Uterus (tissue), 2 donors: Measurements from ENCODE around the gene GSK3A.

Source experiments
- CTCF ChIP-seq, 4 experiments: fragments of 200-600 bp in 2 of 4; fragments of 450-650 bp in 2 of 4; sonication (generic) in 2 of 4; IDR thresholded peaks; one replicate each; pipeline ENCODE4 v1.5.1; 2016 to 2019; ENCODE audit warnings: antibody characterized with exemption in 4 of 4, mild to moderate bottlenecking in 2 of 4, moderate library complexity in 1 of 4
- POLR2A ChIP-seq, 2 donors: fragments of 450-650 bp; IDR thresholded peaks; one replicate each; pipeline ENCODE4 v1.6.1; 2016; ENCODE audit warnings: antibody characterized with exemption in 2 of 2, mild to moderate bottlenecking in 1 of 2, moderate library complexity in 1 of 2

GRCh38 chr19:42287827-42288107 lies 45.4 kb upstream of the GSK3A start:
- TF ChIP-seq CTCF (IDR thresholded peaks at IDR 0.05) (no peak), POLR2A (IDR thresholded peaks at IDR 0.05) (no peak)
